HG03108 (cell line): ENCODE results near the gene TKT.
A peak's percentile ranks its signal among the peaks of the same experiment; 100 is the strongest.

Source experiments
- ATAC-seq: cut with Tn5 transposase; IDR thresholded peaks from one replicate; pipeline ENCODE4 v1.9.1; 2021; ENCODE audit warnings: moderate library complexity; ENCODE audit not compliant: unreplicated experiment

The TKT gene

DNA sequence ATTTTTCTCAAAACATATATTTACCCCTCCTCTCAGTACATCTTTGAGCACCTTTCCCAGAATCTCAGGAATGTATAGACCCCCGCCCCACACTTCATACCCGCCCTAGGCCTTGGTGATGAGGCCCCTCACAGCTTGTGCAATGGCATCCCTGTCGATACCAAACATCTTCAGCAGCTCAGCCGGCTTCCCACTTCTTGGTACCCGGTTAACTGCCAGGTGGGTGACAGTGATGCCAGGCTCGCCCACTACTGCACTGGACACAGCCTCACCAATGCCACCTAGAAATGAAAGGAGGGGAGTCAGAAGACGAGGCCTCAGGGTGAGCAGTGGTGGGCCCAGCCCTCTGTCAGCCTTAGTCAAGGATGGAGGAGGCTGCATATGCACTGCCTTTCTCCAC lies 30.2 kb downstream of the TKT start:
- no peak for ATAC-seq

DNA sequence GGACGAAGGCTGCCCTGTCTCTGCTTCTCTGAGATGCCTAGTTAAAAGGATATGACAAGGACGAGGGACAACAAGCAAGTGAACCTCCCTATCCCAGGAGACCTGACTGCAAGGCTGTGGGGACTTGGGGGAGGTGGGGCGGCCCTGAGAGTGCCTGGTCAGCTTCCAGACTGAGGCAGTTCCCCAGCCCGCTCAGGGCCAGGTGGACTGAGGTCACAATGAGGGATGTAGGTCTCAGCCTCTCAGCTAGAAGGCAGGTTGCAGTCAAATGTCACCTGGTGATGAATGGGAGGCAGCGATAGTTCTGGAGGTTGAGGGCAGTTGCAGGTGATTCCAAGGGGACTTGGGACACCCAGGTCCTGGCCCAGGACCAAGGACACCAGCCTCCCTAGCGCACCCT lies 30.6 kb downstream of the TKT start:
- no peak for ATAC-seq

DNA sequence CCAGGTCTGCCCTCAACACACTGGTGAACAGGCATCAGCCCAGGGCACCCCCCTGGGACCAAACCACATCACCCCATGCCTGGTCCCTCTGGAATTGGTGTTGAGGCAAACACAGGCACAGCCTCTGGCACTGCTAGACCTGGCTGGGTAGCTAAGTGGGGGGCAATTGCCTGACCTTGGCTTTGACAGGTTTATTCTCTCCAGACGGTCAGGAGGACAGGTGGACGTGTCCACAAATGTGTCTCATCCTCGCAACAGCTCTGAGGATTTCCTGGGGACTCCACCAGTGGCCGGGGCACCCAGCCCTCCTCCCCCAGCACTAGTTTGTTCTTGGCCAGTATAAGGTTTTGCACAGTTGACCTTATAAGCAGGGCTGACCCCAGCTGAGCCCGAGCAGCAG lies 31.3 kb downstream of the TKT start:
- ATAC-seq: no peak

DNA sequence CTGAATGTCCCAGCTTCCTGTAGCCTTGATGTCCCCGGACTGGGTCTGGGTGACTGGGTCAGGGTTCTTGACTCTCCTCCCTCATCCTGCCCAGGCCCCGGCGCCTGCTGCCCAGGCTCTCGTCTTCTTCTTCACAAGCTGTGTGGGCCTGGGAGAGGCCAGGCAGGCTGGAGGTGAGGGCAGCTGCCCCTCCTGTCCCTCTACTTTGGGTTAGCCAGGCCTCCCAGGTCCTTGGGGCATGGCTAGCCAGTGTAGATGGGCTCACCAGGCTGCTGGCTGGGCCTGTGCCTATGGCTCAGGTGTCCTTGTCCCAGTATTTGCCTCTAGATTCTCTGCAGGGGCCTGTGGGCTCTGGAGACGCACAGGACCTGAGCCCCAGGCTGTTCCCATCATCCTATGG lies 31.8 kb downstream of the TKT start:
- ATAC-seq: no peak

DNA sequence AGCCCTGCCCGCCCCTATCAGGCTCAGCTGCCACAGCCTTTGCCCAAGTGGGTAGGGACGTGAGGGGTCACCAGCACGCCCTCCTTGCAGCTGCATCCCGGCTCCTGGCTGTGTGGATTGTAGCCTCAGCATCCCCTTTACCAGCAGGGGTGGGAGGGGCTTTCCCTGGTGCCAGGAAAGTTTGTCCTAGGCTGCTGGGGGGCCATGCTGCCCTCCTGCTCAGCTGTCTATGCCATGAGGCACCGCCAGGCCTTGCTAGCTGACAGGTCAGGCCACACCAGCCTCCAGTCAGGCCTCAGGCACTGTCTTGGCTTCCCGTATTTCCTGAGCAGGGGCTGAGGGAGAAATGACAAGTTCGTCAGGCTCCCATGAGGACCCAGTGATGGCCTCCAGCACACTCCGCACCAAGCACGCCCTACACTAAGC lies 32.3 kb downstream of the TKT start:
- ATAC-seq: no peak

DNA sequence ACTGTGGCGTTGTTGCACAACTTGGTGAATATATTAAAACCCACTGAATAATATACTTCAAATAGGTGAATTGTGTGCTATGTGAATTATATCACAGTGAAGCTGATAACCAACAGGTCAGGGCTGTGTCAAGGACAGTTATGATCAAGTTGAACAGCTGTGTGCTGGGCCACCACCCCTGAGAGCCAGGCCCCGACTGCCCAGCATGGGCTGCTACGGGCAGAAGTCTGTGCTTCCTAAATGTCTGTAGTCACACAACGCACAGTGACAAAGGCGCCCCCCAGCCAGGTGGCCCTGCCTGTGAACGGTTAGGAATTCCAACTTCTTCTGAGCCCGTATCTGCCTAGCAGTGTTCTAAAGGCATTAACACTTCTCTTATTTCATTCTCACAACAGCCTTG lies 32.8 kb downstream of the TKT start:
- ATAC-seq: no peak

DNA sequence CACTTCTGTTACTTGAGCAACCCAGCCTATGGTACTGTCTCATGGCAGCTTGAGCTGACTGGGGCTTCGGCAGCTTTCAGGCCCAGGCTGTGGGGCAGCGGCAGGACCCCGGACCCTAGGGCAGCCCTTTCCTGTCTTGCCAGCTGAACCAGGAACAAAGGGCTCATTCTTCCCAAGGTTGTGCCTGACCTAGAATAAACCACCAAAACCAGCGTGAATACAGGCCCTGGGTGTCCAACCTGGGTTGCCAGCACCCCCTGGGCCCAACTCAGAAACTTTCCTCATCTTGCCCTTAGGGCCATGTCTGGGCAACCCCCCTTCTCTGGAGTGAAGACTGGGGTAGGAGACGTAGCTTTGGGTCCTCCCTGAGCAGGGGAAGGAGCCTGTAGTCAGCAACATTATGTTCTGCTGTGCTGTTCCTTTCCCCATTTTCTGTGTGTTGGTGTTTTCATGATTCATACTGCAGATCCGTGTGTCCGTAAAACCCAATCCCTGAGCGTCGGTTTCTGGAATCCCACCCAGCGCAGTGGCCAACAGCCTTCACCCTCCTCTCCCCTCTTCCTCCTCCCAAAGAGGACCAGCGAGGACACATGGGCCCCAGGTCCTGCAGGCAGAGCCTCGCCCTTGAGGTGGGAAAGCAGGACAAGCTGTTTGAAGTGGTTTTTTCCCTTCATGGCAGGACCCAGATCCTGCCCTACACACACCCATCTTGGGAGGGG lies 33.5 kb downstream of the TKT start:
- no peak for ATAC-seq

DNA sequence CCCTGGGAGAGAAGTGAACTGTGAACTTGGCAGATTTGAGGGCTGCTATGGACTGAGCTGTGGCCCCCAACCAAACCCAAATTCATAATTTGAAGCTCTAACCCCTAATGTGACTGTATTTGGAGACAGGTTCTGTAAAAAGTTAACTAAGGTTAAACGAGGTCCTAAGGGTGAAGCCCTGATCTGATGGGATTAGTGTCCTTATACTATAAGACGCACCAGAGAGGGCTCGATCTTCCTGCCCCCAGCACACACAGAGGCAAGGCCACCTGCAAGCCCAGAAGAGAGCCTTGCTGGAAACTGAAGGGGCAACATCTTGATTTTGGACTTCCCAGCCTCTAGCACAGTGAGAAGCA lies 34.0 kb downstream of the TKT start:
- no peak for ATAC-seq

DNA sequence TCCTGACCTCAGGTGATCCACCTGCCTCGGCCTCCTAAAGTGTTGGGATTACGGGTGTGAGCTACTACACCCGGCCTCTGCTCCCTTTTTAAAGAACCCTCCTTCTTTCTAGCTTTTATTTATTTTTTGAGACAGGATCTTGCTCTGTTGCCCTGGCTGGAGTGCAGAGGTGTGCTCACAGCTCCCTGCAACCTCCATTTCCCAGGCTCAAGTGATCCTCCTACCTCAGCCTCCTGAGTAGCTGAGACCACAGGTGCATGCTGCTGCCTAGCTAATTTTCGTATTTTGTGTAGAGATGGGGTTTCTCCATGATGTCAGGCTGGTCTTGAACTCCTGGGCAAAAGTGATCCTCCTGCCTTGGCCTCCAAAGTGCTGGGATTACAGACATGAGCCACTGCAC lies 34.5 kb downstream of the TKT start:
- no peak for ATAC-seq

DNA sequence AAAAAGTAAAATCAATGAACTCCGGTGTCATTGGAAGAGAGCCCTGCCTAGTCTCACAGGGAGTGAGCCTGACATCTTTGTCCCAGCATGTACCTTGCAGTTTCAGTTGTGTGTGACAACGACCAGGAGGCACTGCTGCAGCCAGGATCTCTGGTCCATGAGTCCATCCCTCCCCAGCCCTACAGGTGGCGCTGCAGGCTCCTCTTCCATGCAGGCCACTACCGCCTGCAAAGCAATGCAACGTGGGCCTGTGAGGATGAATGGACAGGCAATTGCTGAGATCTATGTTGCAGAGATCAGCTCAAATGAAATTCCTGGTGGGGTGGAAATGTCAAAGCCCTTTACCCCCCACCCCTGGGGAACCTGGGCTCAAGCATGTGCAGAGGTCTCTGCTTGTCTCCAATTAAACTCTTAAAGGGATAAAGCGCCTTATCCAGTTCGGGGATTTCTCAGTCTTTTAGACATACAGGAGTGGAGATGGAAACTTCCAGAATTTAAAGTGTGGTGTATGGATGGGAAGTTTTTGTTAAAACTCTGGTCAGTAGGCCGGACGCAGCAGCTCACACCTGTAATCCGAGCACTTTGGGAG lies 35.8 kb downstream of the TKT start:
- peak; percentile 87 for ATAC-seq

DNA sequence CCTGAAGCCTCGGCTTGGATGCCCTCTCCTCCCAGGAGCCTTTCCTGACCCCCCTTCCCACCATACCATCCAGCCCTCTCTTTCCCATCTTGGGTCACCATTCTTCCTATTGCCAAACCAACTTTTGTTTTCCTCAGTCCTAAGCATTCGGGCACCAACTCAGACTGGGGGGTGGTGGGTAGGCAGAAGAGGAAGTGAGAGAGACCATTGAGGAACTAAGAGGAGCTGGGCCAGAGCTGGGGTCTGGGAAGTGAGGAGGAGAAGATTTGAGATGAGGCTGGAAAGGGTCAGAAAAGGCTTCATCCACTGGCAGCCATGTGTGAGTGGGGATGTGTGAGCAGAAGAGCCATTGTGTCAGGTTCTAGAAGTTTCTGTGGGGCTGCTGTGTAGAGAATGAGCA lies 37.7 kb downstream of the TKT start:
- ATAC-seq: no peak

DNA sequence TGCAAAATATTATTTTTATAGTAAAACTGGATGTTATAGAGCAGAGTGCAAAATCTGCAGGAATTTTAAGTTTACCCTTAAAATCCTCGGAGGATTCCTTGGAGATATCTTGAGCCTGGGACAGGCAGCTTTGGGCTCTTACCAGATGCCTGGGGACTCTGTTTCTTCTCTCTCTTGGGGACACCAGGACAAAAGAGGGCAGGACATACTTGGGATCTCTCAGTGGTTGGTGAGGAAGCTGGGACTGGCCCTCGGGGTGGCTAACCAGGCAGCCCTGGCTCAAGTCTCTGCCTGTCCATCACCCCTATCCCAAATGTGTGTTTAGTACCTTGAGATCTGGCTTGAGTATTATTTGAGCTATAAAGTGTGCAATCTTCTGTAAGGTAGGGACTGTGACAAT lies 38.6 kb downstream of the TKT start:
- no peak for ATAC-seq

DNA sequence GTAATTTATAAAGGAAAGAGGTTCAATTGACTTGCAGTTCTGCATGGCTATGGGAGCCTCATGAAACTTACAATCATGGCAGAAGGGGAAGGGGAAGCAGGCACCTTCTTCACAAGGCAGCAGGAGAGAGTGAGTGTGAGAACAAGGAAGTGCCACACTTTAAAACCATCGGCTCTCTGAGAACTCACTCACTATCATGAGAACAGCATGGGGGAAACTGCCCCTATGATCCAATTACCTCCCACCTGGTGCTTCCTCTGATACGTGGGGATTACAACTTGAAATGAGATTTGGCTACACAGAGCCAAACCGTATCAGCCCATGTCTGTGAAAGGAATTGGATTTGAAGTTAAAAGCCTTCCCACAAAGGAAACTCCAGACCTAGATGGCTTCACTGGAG lies 39.1 kb downstream of the TKT start:
- ATAC-seq: no peak

DNA sequence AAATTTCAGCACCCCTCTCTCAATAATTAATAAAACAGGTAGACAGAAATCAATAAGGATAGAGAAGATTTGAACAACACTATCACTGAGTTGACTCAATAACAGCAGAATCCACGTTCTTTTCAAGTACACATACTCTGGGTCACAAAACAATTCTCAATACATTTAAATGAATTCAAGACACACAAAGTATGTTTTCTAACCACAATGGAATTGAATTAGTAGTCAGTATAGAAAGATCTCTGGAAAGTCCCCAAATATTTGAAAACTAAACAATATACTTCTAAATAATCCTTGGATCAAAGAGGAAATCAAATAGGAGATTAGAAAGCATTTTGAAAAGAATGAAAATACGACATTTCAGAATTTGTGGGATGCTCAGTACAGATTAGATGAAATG lies 40.0 kb downstream of the TKT start:
- ATAC-seq: no peak

DNA sequence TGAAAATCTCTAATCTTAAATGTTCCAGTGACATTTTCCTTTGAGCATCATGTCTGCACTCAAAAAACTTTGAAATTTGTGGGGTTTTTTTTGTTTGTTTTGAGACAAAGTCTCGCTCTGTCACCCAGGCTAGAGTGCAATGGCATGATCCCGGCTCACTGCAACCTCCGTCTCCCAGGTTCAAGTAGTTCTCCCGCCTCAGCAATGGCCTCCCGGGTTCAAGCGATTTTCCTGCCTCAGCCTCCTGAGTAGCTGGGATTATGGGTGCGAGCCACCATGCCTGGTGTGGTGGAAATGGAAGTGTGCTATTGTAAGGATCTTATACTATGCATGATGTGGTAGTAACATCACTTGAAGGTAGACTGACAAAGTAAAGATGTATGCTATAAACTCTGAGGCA lies 42.5 kb downstream of the TKT start:
- ATAC-seq: no peak

DNA sequence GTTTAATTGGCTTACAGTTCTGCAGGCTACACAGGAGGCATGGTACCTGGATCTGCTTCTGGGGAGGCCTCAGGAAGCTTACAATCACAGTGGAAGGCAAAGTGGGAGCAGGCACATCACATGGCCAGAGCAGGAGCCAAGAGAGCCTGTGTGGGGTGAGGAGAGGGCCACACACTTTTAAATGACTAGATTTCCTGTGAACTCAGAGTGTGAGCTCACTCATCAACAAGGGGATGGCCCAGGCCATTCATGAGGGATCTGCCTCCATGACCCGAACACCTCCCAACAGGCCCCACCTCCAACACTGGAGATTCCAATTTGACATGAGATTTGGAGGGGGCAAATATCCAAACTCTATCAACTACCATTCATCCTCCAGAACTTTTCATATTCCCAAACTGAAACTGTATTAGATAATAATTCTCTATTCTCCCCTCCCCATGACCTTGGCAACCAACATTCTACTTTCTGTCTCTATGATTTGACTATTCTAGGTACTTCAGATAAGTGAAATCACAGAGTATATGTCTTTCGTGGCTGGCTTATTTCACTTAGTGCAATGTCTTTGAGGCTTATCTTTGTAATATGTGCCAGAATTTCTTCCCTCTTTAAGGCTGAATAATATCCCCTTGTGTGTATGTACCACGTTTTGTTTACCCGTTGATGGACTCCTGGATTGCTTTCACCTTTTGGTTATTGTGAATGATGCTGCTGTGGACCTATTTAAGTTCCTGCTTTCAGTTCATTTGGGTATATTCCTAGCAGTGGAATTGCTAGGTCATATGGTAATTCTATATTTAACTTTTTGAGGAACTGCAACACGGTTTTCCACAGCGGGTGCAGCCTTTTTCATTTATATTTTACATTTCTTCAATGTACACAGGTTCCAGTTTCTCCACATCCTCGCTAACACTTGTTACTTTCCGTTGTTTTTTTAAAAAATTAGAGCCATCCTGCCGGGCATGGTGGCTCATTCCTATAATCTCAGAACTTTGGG lies 43.8 kb downstream of the TKT start:
- ATAC-seq: no peak

DNA sequence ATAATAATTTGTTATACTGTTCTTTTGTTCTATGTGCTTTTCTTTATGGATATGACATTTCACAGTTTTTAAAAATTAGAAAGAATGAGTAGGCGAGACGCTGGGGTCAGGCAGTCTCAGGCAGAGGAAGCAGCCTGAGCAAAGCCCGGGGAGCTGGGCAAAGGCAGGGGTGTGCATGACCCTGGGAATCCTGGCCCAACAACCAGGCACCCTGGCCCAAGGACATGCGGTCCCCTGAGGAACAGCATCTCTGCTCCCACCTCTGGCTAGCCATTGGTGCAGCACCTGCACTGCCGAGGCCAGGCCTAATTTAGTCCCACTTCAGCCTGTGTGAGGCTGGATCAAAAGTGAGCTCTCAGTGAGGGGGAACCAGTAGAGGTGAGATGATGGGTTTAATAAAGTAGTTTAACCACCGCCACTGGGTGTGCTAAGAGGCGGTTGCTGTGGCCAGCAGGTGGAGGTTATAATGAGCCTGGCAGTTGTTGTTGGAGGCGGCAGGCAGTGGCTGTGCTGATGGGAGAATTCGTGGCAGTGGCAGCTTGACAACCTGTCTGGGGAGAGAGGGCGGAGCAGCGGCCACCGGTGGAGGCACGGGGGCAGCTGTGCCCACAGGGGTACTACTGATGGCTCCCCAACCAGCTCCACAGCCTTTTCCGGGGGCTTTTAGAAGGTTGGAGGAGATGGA lies 53.3 kb downstream of the TKT start:
- no peak for ATAC-seq

DNA sequence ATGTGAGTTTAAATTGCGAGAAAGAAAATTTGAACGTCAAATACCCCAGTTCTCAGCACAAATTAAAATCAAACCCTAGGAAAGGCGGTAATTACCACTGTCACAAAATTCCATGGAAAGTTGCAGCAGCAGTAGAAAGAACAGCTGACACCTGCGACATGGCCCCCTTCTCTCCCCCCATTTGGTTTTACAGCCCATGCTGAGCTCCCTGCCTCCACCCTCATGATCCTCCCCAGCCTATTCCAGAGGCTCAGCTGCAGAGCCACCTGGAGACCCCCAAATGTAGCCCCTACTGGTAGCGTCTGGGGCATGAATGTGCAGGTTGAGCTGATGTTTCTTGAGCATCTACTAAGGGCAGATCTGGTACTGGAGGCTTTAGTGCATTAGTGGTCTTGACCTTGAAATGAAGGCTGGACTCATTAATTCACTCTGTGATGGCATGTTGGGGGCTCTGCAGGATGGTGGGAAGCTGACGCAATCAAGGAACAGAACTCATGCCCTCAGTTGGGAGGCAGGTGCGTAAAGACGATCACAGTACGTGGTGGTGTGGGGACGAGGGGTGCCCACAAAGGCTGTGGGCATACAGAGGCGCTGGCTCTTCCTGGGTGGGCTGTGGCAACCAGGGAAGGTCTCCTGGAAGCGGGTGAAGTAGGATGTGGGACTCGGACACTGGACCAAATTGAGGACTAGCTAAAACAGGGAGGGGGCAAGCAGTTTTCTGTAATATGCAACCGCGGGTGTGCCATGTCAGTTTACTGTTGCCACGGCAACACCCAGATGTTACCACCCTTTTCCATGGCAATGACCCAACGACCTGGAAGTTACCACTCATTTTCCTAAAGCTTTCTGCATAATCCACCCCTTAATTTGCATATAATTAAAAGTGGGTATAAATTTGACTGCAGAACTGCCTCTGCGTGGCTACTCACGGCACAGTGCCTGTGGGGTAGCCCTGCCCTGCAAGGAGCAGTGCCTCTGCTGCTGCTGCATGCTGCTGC lies 55.0 kb downstream of the TKT start:
- ATAC-seq: no peak

DNA sequence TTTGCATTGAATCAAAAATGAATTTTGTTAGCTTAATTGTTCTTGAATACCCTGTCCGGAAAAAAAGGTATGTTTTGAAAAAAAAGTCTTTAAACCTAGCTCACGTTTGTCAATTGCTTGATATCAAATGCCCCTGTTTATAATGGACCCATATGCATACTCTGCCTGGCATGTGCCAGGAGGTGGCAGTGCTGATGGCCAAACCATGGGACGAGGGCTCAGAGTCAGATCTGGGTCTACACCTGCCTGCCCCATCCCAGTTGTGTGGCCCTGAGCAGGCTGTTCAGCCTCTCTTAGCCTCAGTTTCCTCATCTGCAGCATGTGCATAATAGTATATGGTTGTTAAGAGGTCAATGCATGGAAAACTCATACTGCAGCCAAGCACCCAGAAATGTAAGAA lies 56.0 kb downstream of the TKT start:
- ATAC-seq: no peak

DNA sequence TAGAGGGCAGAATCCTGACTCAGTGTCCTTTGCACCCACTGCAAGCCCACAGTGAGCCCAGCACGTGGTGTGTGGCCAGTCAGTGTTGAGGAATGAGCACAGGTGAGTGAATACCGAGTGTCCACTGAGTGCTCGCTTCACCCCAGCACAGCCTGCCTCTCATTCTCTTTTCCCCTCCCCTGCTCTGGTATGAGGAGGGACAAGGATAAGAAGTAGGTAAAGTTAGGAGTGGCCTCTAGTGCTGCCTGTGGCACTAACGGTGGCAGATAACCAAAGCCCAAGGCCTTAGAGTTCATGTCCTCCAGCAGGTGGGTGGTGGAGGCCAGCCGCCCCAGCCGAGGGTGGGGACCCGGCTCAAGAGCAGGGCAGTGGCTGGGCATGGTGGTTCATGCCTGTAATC lies 56.8 kb downstream of the TKT start:
- no peak for ATAC-seq
